B cell (primary cell): ENCODE measurements around the gene N4BP2.

Experiments
- EZH2 ChIP-seq: IDR thresholded peaks from 2 replicates; pipeline ENCODE4 v1.6.1; 2012; ENCODE audit warnings: borderline replicate concordance, low read depth, mild to moderate bottlenecking, moderate library complexity, low read length; ENCODE audit not compliant: insufficient read depth, poor library complexity, severe bottlenecking
- TF ChIP-seq, protein P1 (sequence below): fragments of 200-600 bp; IDR thresholded peaks from one replicate; pipeline ENCODE4 v1.8.0; 2022; ENCODE audit warnings: antibody characterized with exemption, mild to moderate bottlenecking

DNA sequence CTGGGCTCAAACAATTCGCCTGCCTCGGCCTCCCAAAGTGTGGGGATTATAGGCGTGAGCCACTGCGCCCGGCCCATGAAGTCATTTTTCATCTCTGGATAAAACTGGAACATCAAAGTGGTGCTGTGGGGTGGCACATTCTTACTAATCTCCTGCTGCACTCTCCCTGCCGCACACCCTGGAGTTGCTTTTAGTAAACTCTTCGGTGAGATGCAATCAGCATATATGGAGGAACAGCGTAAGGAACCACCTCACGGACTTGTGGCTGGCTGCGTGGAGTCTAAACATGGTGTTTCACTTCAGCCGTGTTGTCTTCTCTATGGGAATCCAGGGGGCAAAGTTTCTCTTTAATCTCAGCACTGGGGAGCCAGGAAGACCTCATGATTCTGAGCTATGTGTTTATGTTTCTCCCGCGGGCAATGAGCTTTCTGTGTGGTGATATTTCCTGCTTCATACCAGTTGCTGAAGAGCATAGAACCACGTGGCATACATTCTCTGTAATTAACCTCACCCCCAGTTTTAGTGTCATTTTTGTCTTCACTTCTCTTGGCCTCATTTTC, 138.0 kb downstream of the N4BP2 start:
- TF ChIP-seq, protein P1, sequence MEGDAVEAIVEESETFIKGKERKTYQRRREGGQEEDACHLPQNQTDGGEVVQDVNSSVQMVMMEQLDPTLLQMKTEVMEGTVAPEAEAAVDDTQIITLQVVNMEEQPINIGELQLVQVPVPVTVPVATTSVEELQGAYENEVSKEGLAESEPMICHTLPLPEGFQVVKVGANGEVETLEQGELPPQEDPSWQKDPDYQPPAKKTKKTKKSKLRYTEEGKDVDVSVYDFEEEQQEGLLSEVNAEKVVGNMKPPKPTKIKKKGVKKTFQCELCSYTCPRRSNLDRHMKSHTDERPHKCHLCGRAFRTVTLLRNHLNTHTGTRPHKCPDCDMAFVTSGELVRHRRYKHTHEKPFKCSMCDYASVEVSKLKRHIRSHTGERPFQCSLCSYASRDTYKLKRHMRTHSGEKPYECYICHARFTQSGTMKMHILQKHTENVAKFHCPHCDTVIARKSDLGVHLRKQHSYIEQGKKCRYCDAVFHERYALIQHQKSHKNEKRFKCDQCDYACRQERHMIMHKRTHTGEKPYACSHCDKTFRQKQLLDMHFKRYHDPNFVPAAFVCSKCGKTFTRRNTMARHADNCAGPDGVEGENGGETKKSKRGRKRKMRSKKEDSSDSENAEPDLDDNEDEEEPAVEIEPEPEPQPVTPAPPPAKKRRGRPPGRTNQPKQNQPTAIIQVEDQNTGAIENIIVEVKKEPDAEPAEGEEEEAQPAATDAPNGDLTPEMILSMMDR = no peak
- TF ChIP-seq EZH2 = no peak
